Muscle layer of duodenum (tissue), 2 donors: ENCODE measurements around the gene ADIPOQ.
"Not testable (repeated sequence)": the region's sequence is repeated elsewhere in the genome, so short reads cannot be mapped to it uniquely, and the experiment has no call there.

ENCODE experiments used
- H3K27ac ChIP-seq: one replicate; pipeline ENCODE4 v1.7.0; 2013; ENCODE audit warnings: mild to moderate bottlenecking, low read length
- H3K27me3 ChIP-seq: one replicate; pipeline ENCODE4 v1.7.0; 2013; ENCODE audit warnings: low read depth, mild to moderate bottlenecking, control low read depth, low read length
- H3K36me3 ChIP-seq, 2 donors: one replicate each; pipeline ENCODE4 v1.7.0; 2013; ENCODE audit warnings: low read length in 2 of 2, control low read depth in 1 of 2, mild to moderate bottlenecking in 1 of 2; ENCODE audit not compliant: insufficient read depth in 2 of 2, control insufficient read depth in 1 of 2
- H3K4me1 ChIP-seq, 2 donors: one replicate each; pipeline ENCODE4 v1.7.0; 2013; ENCODE audit warnings: low read length in 2 of 2, mild to moderate bottlenecking in 2 of 2, control low read depth in 1 of 2, moderate library complexity in 1 of 2; ENCODE audit not compliant: insufficient read depth in 2 of 2, control insufficient read depth in 1 of 2
- H3K4me3 ChIP-seq, 2 donors: one replicate each; pipeline ENCODE4 v1.7.0; 2013; ENCODE audit warnings: low read length in 2 of 2, low read depth in 1 of 2, mild to moderate bottlenecking in 1 of 2
- H3K9me3 ChIP-seq, 2 donors: one replicate each; pipeline ENCODE4 v1.7.0; 2013; ENCODE audit warnings: low read length in 2 of 2, control low read depth in 1 of 2, mild to moderate bottlenecking in 1 of 2; ENCODE audit not compliant: control insufficient read depth in 1 of 2
- donor health status: healthy.

The ADIPOQ gene

GRCh38 chr3:186875708-186876107 is 33.2 kb downstream of the ADIPOQ start:
- no peaks in the 10 kb centered on the region for H3K27me3 ChIP-seq
- H3K9me3 ChIP-seq: no peaks in the 10 kb centered on the region
- no peak overlapping the region for H3K4me3 ChIP-seq
- no peak overlapping the region for H3K27ac ChIP-seq
- no peaks in the 10 kb centered on the region for H3K36me3 ChIP-seq
- no peaks in the 10 kb centered on the region for H3K4me1 ChIP-seq

DNA sequence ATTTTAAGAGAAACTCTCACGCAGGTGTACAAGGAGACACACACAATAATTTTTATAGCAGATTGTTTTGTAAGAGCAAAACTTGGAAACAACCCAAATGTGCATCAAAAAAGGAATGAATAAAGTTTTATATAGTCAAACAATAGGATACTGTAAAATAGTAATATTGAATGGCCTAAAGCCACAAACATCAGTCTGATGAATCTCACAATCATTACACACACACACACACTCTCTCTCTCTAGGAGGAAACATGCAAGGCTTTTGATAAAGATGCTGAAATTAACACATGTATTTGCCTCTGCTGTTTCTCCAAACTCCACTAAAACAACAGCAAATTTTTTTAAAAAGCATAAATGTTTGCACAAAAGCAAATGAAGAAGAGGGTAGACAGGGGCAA is 37.3 kb downstream of the ADIPOQ start:
- Histone ChIP-seq H3K36me3 (no peaks in the 10 kb centered on the region), H3K9me3 (no peaks in the 10 kb centered on the region), H3K27ac (no peak overlapping the region), H3K27me3 (no peaks in the 10 kb centered on the region), H3K4me3 (no peak overlapping the region), H3K4me1 (no peaks in the 10 kb centered on the region)

DNA sequence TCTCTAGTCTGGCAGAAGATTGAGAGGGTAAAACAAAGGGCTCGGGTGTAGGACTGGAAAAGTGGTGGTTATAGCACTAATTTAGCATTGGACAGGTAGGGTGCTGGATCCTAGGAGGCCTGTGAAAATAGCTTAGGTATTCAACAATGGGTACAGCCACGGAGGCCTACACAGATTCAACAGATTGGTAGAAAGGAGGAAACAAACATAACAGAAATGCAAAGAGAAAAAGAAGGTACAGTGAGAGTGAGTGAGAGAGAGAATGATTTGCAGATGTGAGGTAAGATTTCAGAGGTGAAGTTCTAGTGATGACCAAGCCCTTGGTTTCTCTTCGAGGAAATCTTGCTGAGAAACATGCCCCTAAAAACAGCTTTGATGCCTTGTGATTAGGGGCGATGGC is 37.9 kb downstream of the ADIPOQ start:
- Histone ChIP-seq H3K9me3 (no peaks in the 10 kb centered on the region), H3K4me3 (no peak overlapping the region), H3K4me1 (no peaks in the 10 kb centered on the region), H3K27me3 (no peaks in the 10 kb centered on the region), H3K27ac (no peak overlapping the region), H3K36me3 (no peaks in the 10 kb centered on the region)

GRCh38 chr3:186882150-186882524 is 39.6 kb downstream of the ADIPOQ start:
- Histone ChIP-seq H3K4me1 (no peaks in the 10 kb centered on the region), H3K4me3 (no peak overlapping the region), H3K27me3 (no peaks in the 10 kb centered on the region), H3K36me3 (no peaks in the 10 kb centered on the region), H3K9me3 (no peaks in the 10 kb centered on the region), H3K27ac (no peak overlapping the region)

DNA sequence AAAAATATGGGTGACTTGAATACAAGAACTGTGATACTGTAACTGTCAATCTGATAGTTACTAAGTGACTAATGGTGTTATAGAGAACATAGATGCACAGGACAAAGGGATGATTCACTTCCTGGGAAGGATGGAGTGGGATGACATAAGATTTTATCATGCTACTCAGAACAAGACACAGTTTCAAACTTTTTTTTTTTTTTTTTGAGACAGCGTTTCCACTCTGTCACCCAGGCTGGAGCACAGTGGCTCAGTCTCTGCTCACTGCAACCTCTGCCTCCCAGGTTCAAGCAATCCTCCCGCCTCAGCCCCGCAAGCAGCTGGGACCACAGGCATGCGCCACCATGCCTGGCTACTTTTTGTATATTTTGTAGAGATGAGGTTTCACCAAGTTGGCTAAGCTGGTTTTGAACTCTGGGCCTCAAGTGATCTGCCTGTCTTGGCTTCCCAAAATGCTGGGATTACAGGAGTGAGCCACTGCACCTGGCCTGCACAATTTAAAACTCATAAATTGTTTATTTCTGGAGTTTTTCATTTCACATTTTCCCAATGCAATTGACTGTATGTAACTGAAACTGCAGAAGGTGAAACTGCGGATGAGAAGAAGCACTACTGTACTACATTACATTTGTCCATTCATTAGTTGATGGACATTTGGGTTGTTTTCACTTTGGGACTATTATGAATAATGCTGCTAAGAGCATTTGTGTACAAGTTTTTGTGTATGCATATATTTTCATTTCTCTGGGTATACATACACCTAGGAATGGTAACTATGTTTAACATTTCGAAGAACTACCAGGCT is 40.6 kb downstream of the ADIPOQ start:
- no peak overlapping the region for H3K4me3 ChIP-seq
- H3K4me1 ChIP-seq: no peaks in the 10 kb centered on the region
- no peaks in the 10 kb centered on the region for H3K27me3 ChIP-seq
- H3K27ac ChIP-seq: no peak overlapping the region
- no peaks in the 10 kb centered on the region for H3K36me3 ChIP-seq
- H3K9me3 ChIP-seq: no peaks in the 10 kb centered on the region

- Histone ChIP-seq H3K4me1 (no peaks in the 10 kb centered on the region), H3K27ac (no peak overlapping the region), H3K9me3 (no peaks in the 10 kb centered on the region), H3K4me3 (no peak overlapping the region), H3K36me3 (no peaks in the 10 kb centered on the region), H3K27me3 (no peaks in the 10 kb centered on the region)
These were observed 41.2 kb downstream of the ADIPOQ start for GRCh38 chr3:186883686-186884058.

DNA sequence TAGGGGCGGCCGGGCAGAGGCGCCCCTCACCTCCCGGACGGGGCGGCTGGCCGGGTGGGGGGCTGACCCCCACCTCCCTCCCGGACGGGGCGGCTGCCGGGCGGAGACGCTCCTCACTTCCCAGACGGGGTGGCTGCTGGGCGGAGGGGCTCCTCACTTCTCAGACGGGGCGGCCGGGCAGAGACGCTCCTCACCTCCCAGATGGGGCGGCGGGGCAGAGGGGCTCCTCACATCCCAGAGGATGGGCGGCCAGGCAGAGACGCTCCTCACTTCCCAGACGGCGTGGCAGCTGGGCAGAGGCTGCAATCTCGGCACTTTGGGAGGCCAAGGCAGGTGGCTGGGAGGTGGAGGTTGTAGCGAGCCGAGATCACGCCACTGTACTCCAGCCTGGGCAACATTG is 42.4 kb downstream of the ADIPOQ start:
- not testable (repeated sequence) for H3K36me3 ChIP-seq, H3K9me3 ChIP-seq, H3K4me1 ChIP-seq, H3K27me3 ChIP-seq, H3K27ac ChIP-seq, H3K4me3 ChIP-seq

DNA sequence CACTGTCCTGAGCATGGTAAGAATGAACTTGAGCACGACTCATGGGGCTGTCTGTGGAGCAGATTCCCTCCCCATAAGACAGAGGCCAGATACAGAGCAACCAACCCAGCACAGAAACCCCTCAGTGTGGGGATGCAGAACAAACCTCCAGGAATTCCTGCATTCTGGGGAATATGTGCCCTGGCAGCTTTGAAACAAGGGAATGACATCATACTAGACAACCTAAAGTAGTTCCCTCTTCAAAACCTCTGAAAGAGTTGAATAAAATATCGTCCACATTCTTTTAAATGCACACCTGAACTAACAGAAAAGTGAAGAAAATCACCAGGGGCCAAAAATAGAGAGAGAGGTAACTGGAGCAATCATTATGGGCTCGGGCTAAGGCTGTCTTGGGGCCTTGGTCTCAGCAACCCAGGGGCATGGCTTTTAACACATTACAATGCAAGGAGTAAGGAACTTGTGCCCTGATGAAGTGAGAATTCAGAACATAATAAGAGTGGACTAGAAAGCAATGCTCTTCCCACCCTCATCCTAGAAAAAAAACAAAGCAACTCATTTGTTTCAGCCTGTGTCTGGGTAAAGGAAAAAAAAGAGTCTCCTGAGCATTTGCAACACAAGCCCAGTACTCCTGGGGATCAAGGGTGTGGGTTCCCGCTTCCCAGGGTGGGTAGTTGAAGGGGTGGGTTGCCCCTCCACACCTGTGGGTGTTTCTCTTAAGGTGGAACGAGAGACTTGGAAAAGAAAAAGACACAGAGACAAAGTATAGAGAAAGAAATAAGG is 43.9 kb downstream of the ADIPOQ start:
- Histone ChIP-seq H3K9me3 (no peaks in the 10 kb centered on the region), H3K27me3 (no peaks in the 10 kb centered on the region), H3K27ac (no peak overlapping the region), H3K4me1 (no peaks in the 10 kb centered on the region), H3K36me3 (no peaks in the 10 kb centered on the region), H3K4me3 (no peak overlapping the region)

DNA sequence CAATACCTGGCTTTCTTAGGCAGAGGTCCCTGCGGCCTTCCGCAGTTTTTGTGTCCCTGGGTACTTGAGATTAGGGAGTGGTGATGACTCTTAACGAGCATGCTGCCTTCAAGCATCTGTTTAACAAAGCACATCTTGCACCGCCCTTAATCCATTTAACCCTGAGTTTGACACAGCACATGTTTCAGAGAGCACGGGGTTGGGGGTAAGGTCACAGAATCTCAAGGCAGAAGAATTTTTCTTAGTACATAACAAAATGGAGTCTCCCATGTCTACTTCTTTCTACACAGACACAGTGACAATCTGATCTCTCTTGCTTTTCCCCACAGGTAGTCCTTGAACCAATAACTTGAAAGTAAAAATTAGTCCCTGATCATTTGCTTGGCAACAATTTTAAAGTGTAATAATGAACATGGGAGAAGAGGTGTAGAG is 45.0 kb downstream of the ADIPOQ start:
- H3K4me3 ChIP-seq, H3K27ac ChIP-seq, H3K9me3 ChIP-seq, H3K4me1 ChIP-seq, H3K27me3 ChIP-seq, H3K36me3 ChIP-seq: not testable (repeated sequence)

GRCh38 chr3:186888569-186888968 is 46.1 kb downstream of the ADIPOQ start:
- H3K27me3 ChIP-seq: no peaks in the 10 kb centered on the region
- H3K4me1 ChIP-seq: no peaks in the 10 kb centered on the region
- H3K9me3 ChIP-seq: no peaks in the 10 kb centered on the region
- no peaks in the 10 kb centered on the region for H3K36me3 ChIP-seq
- H3K4me3 ChIP-seq: no peak overlapping the region
- H3K27ac ChIP-seq: no peak overlapping the region

DNA sequence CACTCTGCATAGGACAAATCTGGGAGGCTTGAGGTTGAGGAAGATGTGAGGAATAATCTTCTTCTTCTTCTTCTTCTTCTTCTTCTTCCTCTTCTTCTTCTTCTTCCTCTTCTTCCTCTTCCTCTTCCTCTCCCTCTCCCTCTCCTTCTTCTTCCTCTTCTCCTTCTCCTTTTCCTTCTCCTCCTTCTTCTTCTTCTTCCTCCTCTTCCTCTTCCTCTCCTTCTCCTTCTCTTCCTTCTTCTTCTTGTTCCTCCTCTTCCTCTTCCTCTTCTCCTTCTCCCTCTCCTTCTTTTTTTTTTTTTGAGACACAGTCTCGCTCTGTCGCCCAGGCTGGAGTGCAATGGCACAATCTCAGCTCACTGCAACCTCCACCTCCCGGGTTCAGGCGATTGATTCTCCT is 47.2 kb downstream of the ADIPOQ start:
- not testable (repeated sequence) for H3K4me1 ChIP-seq, H3K4me3 ChIP-seq, H3K36me3 ChIP-seq, H3K27ac ChIP-seq, H3K9me3 ChIP-seq, H3K27me3 ChIP-seq

GRCh38 chr3:186890911-186891310 is 48.4 kb downstream of the ADIPOQ start:
- H3K27me3 ChIP-seq: no peaks in the 10 kb centered on the region
- no peak overlapping the region for H3K27ac ChIP-seq
- no peak overlapping the region for H3K4me3 ChIP-seq

More at GRCh38 chr3:186890911-186891310, 48.4 kb downstream of the ADIPOQ start:
- no peaks in the 10 kb centered on the region for H3K9me3 ChIP-seq
- H3K4me1 ChIP-seq: no peaks in the 10 kb centered on the region
- H3K36me3 ChIP-seq: no peaks in the 10 kb centered on the region
